HCT116 (cell line): Measurements from ENCODE around the gene CIC.

Experiments
- CEBPB ChIP-seq: IDR thresholded peaks from 2 replicates; pipeline ENCODE4 v1.6.1; 2012; ENCODE audit warnings: low read depth
- CTCF ChIP-seq, 3 experiments: fragments of 200-600 bp in 1 of 3; sonication (generic) in 1 of 3; IDR thresholded peaks in 2 of 3; conservative IDR thresholded peaks in 1 of 3; 2 replicates each; pipeline ENCODE4 v1.5.1; 2012 to 2017; ENCODE audit warnings: low read depth in 2 of 3, low read length in 2 of 3, antibody characterized with exemption in 1 of 3, borderline replicate concordance in 1 of 3, control low read depth in 1 of 3, mild to moderate bottlenecking in 1 of 3, mixed read lengths in 1 of 3, mixed run types in 1 of 3, moderate library complexity in 1 of 3; ENCODE audit not compliant: insufficient read depth in 1 of 3
- EZH2phosphoT487 ChIP-seq: fragments of 200-600 bp; IDR thresholded peaks from 2 replicates; pipeline ENCODE4 v1.6.1; 2018; ENCODE audit warnings: antibody characterized with exemption, borderline replicate concordance
- MAX ChIP-seq: IDR thresholded peaks from 2 replicates; pipeline ENCODE4 v1.6.1; 2012
- POLR2A ChIP-seq: IDR thresholded peaks from 2 replicates; pipeline ENCODE4 v1.7.0; 2011; ENCODE audit warnings: borderline replicate concordance; ENCODE audit not compliant: insufficient read depth, insufficient read length; ENCODE audit errors: extremely low read depth
- POLR2AphosphoS5 ChIP-seq: IDR thresholded peaks from 2 replicates; pipeline ENCODE4 v1.6.1; 2011; ENCODE audit warnings: mild to moderate bottlenecking, low read depth, low read length, moderate library complexity
- RAD21 ChIP-seq: IDR thresholded peaks from 2 replicates; pipeline ENCODE4 v1.6.1; 2012; ENCODE audit warnings: low read depth, mild to moderate bottlenecking
- REST ChIP-seq: IDR thresholded peaks from 2 replicates; pipeline ENCODE4 v1.6.1; 2012; ENCODE audit warnings: low read depth
- SIN3A ChIP-seq: IDR thresholded peaks from 2 replicates; pipeline ENCODE4 v1.6.1; 2012; ENCODE audit warnings: low read depth
- SRF ChIP-seq: IDR thresholded peaks from 2 replicates; pipeline ENCODE4 v1.6.1; 2012; ENCODE audit warnings: low read depth
- ZNF274 ChIP-seq: fragments of 200-500 bp; sonication (Bioruptor generic); IDR thresholded peaks from 2 replicates; pipeline ENCODE4 v1.6.1; 2014; ENCODE audit warnings: mild to moderate bottlenecking, low read depth, low read length, inconsistent platforms

- TF ChIP-seq EZH2phosphoT487: no peak
- TF ChIP-seq SIN3A: no peak
- TF ChIP-seq MAX: no peak
- TF ChIP-seq SRF: no peak
- no peak for TF ChIP-seq POLR2A
- no peak for TF ChIP-seq CTCF (IDR thresholded peaks at IDR 0.05 in 2 of 3, conservative IDR thresholded peaks at IDR 0.05 in 1 of 3; ENCODE audit: borderline replicate concordance in 1 of 3, insufficient read depth in 1 of 3, low read depth in 2 of 3, low read length in 2 of 3)
- no peak for TF ChIP-seq ZNF274
- no peak for TF ChIP-seq REST
- TF ChIP-seq POLR2AphosphoS5: no peak
- no peak for TF ChIP-seq CEBPB
- no peak for TF ChIP-seq RAD21
These were observed 1.4 kb downstream of the CIC start for GRCh38 chr19:42270346-42271044.
